GM12801 (cell line): ENCODE data around the gene SPATS2.

Experiments used
- CTCF ChIP-seq: IDR thresholded peaks from one replicate; pipeline ENCODE4 v1.5.1; 2011; ENCODE audit warnings: control low read depth; ENCODE audit not compliant: insufficient read length; ENCODE audit errors: extremely low read depth

SPATS2 gene

GRCh38 chr12:49562233-49562632 lies 195.0 kb downstream of the SPATS2 start:
- TF ChIP-seq CTCF: no peak

- no peak for TF ChIP-seq CTCF
Measured at GRCh38 chr12:49562831-49563230, 195.6 kb downstream of the SPATS2 start.

GRCh38 chr12:49563951-49564685 lies 196.9 kb downstream of the SPATS2 start:
- no peak for TF ChIP-seq CTCF

- no peak for TF ChIP-seq CTCF
Measured at GRCh38 chr12:49564686-49565405, 197.6 kb downstream of the SPATS2 start.

GRCh38 chr12:49565406-49566265 lies 198.4 kb downstream of the SPATS2 start:
- TF ChIP-seq CTCF: no peak

- TF ChIP-seq CTCF: no peak
Measured at GRCh38 chr12:49566361-49566760, 199.1 kb downstream of the SPATS2 start.

- no peak for TF ChIP-seq CTCF
Measured at GRCh38 chr12:49567302-49567610, 200.0 kb downstream of the SPATS2 start.
